GM23338 (cell line): ENCODE measurements around the gene SVBP. TPM values are rescaled to one million over a fixed set of nuclear protein-coding genes. Genes with fewer than 3 reads are reported as not detected.

Experiments used
- ATAC-seq: fragments of 200-7000 bp; cut with Tn5 transposase; 3 replicates; pipeline ENCODE4 v1.9.1; 2020
- DNase-seq: peaks from one replicate; pipeline ENCODE4 v3.0.0-alpha.2; 2015; ENCODE audit warnings: low spot score
- H2AFZ ChIP-seq: fragments of 200-600 bp; sonication (generic); 2 replicates; pipeline ENCODE4 v1.8.0; 2016; ENCODE audit warnings: antibody characterized with exemption, mild to moderate bottlenecking, moderate library complexity
- H3F3A ChIP-seq: fragments of 200-600 bp; sonication (generic); replicated peaks from 2 replicates; pipeline ENCODE4 v1.8.0; 2017; ENCODE audit warnings: antibody characterized with exemption, mixed run types, low read depth
- H3K27ac ChIP-seq: fragments of 200-600 bp; sonication (generic); 2 replicates; pipeline ENCODE4 v1.6.1; 2016; ENCODE audit warnings: low read depth
- H3K27me3 ChIP-seq: fragments of 200-600 bp; sonication (generic); 2 replicates; pipeline ENCODE4 v1.8.0; 2016; ENCODE audit warnings: mild to moderate bottlenecking, mixed run types, moderate library complexity; ENCODE audit not compliant: insufficient read depth
- H3K36me3 ChIP-seq: fragments of 200-600 bp; sonication (generic); 2 replicates; pipeline ENCODE4 v1.8.0; 2016; ENCODE audit warnings: mild to moderate bottlenecking; ENCODE audit not compliant: insufficient read depth
- H3K4me1 ChIP-seq: fragments of 200-600 bp; sonication (generic); 2 replicates; pipeline ENCODE4 v1.8.0; 2016; ENCODE audit warnings: mild to moderate bottlenecking, moderate library complexity; ENCODE audit not compliant: insufficient read depth
- H3K4me2 ChIP-seq: fragments of 200-600 bp; sonication (generic); 2 replicates; pipeline ENCODE4 v1.7.1; 2017; ENCODE audit warnings: mixed run types
- H3K4me3 ChIP-seq: fragments of 200-600 bp; sonication (generic); 2 replicates; pipeline ENCODE4 v1.6.1; 2016; ENCODE audit warnings: mixed run types
- H3K79me2 ChIP-seq: fragments of 200-600 bp; sonication (generic); replicated peaks from 2 replicates; pipeline ENCODE4 v1.8.0; 2017; ENCODE audit warnings: mild to moderate bottlenecking; ENCODE audit not compliant: insufficient read depth
- H3K9me2 ChIP-seq: fragments of 200-600 bp; sonication (generic); 2 replicates; pipeline ENCODE4 v1.8.0; 2017; ENCODE audit not compliant: insufficient read depth
- H4K20me1 ChIP-seq: fragments of 200-600 bp; sonication (generic); replicated peaks from 2 replicates; pipeline ENCODE4 v1.8.0; 2017; ENCODE audit warnings: mild to moderate bottlenecking; ENCODE audit not compliant: insufficient read depth
- H3K27ac Mint-ChIP-seq: 2 replicates; pipeline ENCODE4 v1.8.0; 2020; ENCODE audit warnings: inconsistent platforms, mild to moderate bottlenecking, moderate library complexity, mixed read lengths
- H3K27me3 Mint-ChIP-seq: 3 replicates; pipeline ENCODE4 v1.8.0; 2022; ENCODE audit warnings: low read depth, mild to moderate bottlenecking, moderate library complexity, mixed read lengths, inconsistent platforms; ENCODE audit not compliant: insufficient read depth, poor library complexity
- H3K36me3 Mint-ChIP-seq: 3 replicates; pipeline ENCODE4 v1.8.0; 2021; ENCODE audit warnings: low read depth, mild to moderate bottlenecking, inconsistent platforms, moderate library complexity, mixed read lengths
- H3K4me1 Mint-ChIP-seq: 3 replicates; pipeline ENCODE4 v1.8.0; 2020; ENCODE audit warnings: mild to moderate bottlenecking, inconsistent platforms, mixed read lengths
- H3K4me3 Mint-ChIP-seq: 3 replicates; pipeline ENCODE4 v1.8.0; 2021; ENCODE audit warnings: moderate library complexity, mild to moderate bottlenecking, inconsistent platforms, mixed read lengths
- H3K9me3 Mint-ChIP-seq: 3 replicates; pipeline ENCODE4 v1.8.0; 2020; ENCODE audit warnings: moderate library complexity, mild to moderate bottlenecking, inconsistent platforms, mixed read lengths
- CREB1 ChIP-seq: fragments of 250-450 bp; sonication (Bioruptor Pico); IDR thresholded peaks from 2 replicates; pipeline ENCODE4 v1.5.0; 2020; ENCODE audit warnings: low read depth, mild to moderate bottlenecking, moderate library complexity
- ETS1 ChIP-seq: IDR thresholded peaks from 2 replicates; pipeline ENCODE4 v1.6.1; 2016; ENCODE audit warnings: antibody characterized with exemption
- EZH2phosphoT487 ChIP-seq: fragments of 200-600 bp; sonication (generic); IDR thresholded peaks from one replicate; pipeline ENCODE4 v1.8.1; 2018; ENCODE audit warnings: antibody characterized with exemption; ENCODE audit not compliant: unreplicated experiment
- NANOG ChIP-seq: IDR thresholded peaks from 2 replicates; pipeline ENCODE4 v1.6.1; 2016; ENCODE audit warnings: antibody characterized with exemption, borderline replicate concordance
- POLR2AphosphoS5 ChIP-seq: IDR thresholded peaks from 2 replicates; pipeline ENCODE4 v1.6.1; 2016; ENCODE audit warnings: antibody characterized with exemption, low read depth
- REST ChIP-seq: IDR thresholded peaks from one replicate; pipeline ENCODE4 v1.6.1; 2018; ENCODE audit warnings: antibody characterized with exemption; ENCODE audit not compliant: unreplicated experiment
- STAT1 ChIP-seq: IDR thresholded peaks from one replicate; pipeline ENCODE4 v1.6.1; 2016; ENCODE audit warnings: antibody characterized with exemption; ENCODE audit not compliant: unreplicated experiment
- ZNF114 ChIP-seq: fragments of 250-450 bp; sonication (Bioruptor Pico); IDR thresholded peaks from 2 replicates; pipeline ENCODE4 v1.5.0; 2020; ENCODE audit warnings: mild to moderate bottlenecking, moderate library complexity
- ZNF331 ChIP-seq: fragments of 250-450 bp; sonication (Bioruptor Pico); IDR thresholded peaks from 2 replicates; pipeline ENCODE4 v1.5.0; 2020; ENCODE audit warnings: low read depth, mild to moderate bottlenecking, moderate library complexity
- polyA plus RNA-seq: library from polyadenylated mRNA; unstranded; fragments of >200 nt; fragmentation: Nextera tagmentation; extraction: Ambion mirVana; gene quantifications from 2 replicates; pipeline ENCODE4 v1.2.1, GENCODE V29; 2016
- total RNA-seq: library from RNA; depleted of rRNA; stranded (reverse); fragments of >200 nt; shearing (Covaris generic); gene quantifications from 2 replicates; pipeline ENCODE4 v1.2.3, GENCODE V29; 2014
- TF ChIP-seq, protein P1 (sequence below), 2 experiments: fragments of 200-600 bp in 1 of 2; sonication (generic) in 1 of 2; conservative IDR thresholded peaks; 2 replicates each; pipeline versions ENCODE4 v1.5.1 to v1.6.1; 2016 to 2017; ENCODE audit warnings: antibody characterized with exemption in 2 of 2, low read depth in 2 of 2, mild to moderate bottlenecking in 2 of 2, moderate library complexity in 1 of 2

The SVBP gene
- total and polyA plus RNA-seq, 2 experiments from 2014 or later, result 22.1 to 82.1 TPM

DNA sequence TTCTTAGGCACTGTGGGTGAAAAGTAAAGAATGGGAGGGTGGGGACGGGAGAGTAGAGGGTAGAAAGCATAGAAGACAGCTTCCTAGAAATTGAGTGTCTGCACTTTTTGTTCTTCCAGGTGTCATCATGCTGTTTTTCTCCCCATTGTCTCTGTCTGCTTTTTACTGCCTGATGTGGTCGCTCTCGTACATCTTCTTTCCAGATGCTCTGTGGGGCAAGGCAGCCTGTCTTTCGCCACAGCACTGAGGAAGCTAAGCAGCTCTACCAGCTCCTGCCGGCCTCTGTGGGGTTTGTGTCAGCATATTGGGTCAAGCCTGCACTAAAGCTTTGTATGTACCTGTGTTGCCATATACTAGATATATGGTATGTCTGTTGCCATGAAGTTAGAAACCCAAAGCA lies 19.2 kb downstream of the SVBP start:
- H3K27me3 ChIP-seq, result no peaks in the 10 kb centered on the region
- no peaks in the 10 kb centered on the region for H3K36me3 ChIP-seq
- H4K20me1 ChIP-seq, result no peaks in the 10 kb centered on the region
- no peaks in the 10 kb centered on the region for H3K79me2 ChIP-seq
- ATAC-seq (peak; percentile 53), DNase-seq (no peak)
- H3K27ac ChIP-seq, result no peak overlapping the region
- Mint-ChIP-seq H3K4me3 (no peak overlapping the region), H3K27me3 (peaks cover 2% of the 10 kb centered on the region), H3K36me3 (no peaks in the 10 kb centered on the region), H3K27ac (no peak overlapping the region), H3K9me3 (no peaks in the 10 kb centered on the region), H3K4me1 (no peaks in the 10 kb centered on the region; the same call in 2 of the 3 replicates)
- H2AFZ ChIP-seq, result no peak overlapping the region
- no peak overlapping the region for H3K4me3 ChIP-seq
- no peaks in the 10 kb centered on the region for H3K9me2 ChIP-seq
- no peak overlapping the region for H3K4me2 ChIP-seq
- no peaks in the 10 kb centered on the region for H3F3A ChIP-seq
- TF ChIP-seq ZNF331 (CRISPR knock-in tag) (no peak), POLR2AphosphoS5 (no peak)
- TF ChIP-seq, protein P1, sequence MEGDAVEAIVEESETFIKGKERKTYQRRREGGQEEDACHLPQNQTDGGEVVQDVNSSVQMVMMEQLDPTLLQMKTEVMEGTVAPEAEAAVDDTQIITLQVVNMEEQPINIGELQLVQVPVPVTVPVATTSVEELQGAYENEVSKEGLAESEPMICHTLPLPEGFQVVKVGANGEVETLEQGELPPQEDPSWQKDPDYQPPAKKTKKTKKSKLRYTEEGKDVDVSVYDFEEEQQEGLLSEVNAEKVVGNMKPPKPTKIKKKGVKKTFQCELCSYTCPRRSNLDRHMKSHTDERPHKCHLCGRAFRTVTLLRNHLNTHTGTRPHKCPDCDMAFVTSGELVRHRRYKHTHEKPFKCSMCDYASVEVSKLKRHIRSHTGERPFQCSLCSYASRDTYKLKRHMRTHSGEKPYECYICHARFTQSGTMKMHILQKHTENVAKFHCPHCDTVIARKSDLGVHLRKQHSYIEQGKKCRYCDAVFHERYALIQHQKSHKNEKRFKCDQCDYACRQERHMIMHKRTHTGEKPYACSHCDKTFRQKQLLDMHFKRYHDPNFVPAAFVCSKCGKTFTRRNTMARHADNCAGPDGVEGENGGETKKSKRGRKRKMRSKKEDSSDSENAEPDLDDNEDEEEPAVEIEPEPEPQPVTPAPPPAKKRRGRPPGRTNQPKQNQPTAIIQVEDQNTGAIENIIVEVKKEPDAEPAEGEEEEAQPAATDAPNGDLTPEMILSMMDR (conservative IDR thresholded peaks at IDR 0.05; ENCODE audit: low read depth in 2 of 2), result peak in 1 of 2 experiments; percentile 13; a peak in 1 of 4 replicates
- H3K4me1 ChIP-seq, result no peaks in the 10 kb centered on the region

GRCh38 chr1:42797414-42797813 lies 19.8 kb downstream of the SVBP start:
- no peaks in the 10 kb centered on the region for H3K79me2 ChIP-seq
- ATAC-seq, result no peak
- H3K4me3 Mint-ChIP-seq, result no peak overlapping the region

More at GRCh38 chr1:42797414-42797813, 19.8 kb downstream of the SVBP start:
- DNase-seq, result no peak
- Histone ChIP-seq H3K4me1 (no peaks in the 10 kb centered on the region), H3K36me3 (no peaks in the 10 kb centered on the region), H3K27ac (no peak overlapping the region), H3K27me3 (no peaks in the 10 kb centered on the region), H4K20me1 (no peaks in the 10 kb centered on the region), H3K4me3 (no peak overlapping the region), H3K9me2 (no peaks in the 10 kb centered on the region), H2AFZ (no peak overlapping the region), H3F3A (no peaks in the 10 kb centered on the region), H3K4me2 (no peak overlapping the region)
- no peak overlapping the region for H3K27ac Mint-ChIP-seq
- H3K36me3 Mint-ChIP-seq, result no peaks in the 10 kb centered on the region
- H3K9me3 Mint-ChIP-seq, result no peaks in the 10 kb centered on the region
- H3K27me3 Mint-ChIP-seq, result peaks cover 2% of the 10 kb centered on the region
- no peak for TF ChIP-seq NANOG
- no peak for TF ChIP-seq CREB1 (CRISPR knock-in tag)
- TF ChIP-seq STAT1, result no peak
- no peak for TF ChIP-seq REST
- TF ChIP-seq, protein P1 (conservative IDR thresholded peaks at IDR 0.05; ENCODE audit: low read depth in 2 of 2), result no peak
- no peak for TF ChIP-seq EZH2phosphoT487
- TF ChIP-seq ETS1, result no peak
- TF ChIP-seq ZNF114, result no peak
- no peaks in the 10 kb centered on the region; the same call in 2 of the 3 replicates for H3K4me1 Mint-ChIP-seq
